Skin epidermis (tissue), 12 donors: ENCODE measurements around the gene PIGR.

Source experiments
- H3K27ac ChIP-seq, 21 experiments: fragments of 200-600 bp; sonication (generic) in 11 of 21; one replicate each; pipeline ENCODE4 v1.5.0; 2020; ENCODE audit warnings: mild to moderate bottlenecking in 3 of 21, inconsistent platforms in 2 of 21, moderate library complexity in 2 of 21
- H3K4me3 ChIP-seq, 7 experiments: fragments of 200-600 bp; sonication (generic) in 2 of 7; one replicate each; pipeline ENCODE4 v1.5.0; 2020; ENCODE audit warnings: inconsistent platforms in 2 of 7, mild to moderate bottlenecking in 2 of 7, moderate library complexity in 1 of 7

The PIGR gene

DNA sequence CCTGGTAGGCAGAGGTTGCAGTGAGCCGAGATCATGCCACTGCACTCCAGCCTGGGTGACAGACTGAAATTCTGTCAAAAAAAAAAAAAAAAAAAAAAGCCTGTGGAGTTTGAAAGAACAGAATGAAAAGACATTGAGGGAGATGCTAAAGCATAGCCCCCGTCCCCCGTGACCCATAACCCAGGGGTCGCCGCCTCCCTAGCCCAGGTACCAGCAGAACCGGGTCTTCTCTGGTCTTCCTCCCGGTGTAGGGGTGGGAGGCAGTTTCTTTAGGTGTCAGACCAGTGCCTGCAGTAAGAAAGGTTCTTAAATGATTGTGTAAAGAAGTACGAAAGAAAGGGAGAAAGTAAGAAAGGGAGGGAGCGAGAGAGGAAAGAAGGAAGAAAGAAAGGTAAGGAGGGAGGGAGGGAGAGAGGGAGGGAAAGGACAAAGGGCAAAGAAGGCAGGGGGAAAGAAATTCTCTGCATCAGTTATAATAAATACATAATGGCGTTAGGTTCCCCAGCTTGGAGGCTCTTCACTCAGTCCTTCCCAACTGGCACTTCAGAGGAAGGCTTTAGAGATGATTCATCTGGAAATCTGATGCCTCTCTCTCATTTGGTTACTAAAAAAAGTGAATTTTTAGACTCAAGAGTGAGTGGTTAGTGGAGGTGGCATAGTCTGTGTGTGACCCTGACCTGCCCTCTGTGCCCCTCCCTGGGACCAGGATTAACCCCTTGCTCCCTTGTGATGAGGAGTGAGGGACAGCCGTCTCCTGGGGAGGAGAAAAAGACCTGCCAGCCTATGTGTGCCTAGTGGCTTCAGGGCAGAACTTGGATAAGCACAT is 48.0 kb downstream of the PIGR start:
- H3K4me3 ChIP-seq: no peak overlapping the region
- H3K27ac ChIP-seq: peak overlapping the region in 7 of 21 experiments; percentile 3 to 76 (median 16)

GRCh38 chr1:206897175-206897574 is 49.1 kb downstream of the PIGR start, which contains the start of gene IL24:
IL24 (plus strand) TSS chr1:206897443; CDS start chr1:206897833, 390 bp downstream.
- peak within 1 kb of the TSS in 17 of 21 experiments; percentile 2 to 76 (median 51) for H3K27ac ChIP-seq
- no peak within 1 kb of the TSS for H3K4me3 ChIP-seq

GRCh38 chr1:206896261-206896660 is 50.0 kb downstream of the PIGR start:
- no peak overlapping the region for H3K4me3 ChIP-seq
- H3K27ac ChIP-seq: peak overlapping the region in 18 of 21 experiments; percentile 2 to 76 (median 50)

DNA sequence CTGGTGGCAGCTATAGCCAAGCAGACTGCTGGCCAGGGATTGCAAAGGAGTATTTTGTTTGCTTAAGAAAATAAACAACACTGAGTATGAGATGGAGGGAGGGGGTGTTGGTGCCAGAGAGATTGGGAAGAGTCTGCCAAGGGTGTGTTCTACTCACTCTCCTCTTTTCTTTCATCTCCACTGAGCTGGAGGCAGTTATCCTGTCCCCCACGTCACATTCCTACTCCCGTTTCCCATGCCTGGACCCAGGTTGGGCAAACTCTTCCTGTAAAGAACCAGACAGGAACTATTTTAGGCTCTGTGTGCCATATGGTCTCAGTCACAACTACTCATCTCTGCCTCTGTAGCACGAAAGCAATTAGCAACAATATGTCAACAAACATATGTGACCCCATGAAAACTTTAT is 50.4 kb downstream of the PIGR start:
- H3K27ac ChIP-seq: peak overlapping the region in 18 of 21 experiments; percentile 7 to 76 (median 50)

DNA sequence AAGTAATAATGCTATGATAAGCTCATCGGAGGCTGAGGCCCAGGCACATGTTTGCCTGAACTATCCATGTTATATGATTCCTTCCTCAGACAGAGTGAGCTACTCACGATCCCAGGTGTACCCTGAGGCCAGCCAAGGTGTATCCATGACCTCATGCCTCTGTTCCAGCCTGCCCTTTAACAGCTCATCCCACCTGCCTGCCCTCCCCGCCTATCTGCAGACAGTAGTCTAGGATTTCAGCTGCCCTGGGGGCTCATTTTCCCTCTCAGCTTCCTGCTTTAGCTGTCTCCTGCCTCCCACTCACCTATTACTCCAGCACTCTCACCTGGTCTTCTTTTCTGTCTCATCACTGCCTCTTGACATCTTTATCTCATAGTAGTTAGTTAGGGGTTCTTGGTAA is 50.9 kb downstream of the PIGR start:
- H3K27ac ChIP-seq: peak overlapping the region in 17 of 21 experiments; percentile 8 to 76 (median 51)
- H3K4me3 ChIP-seq: no peak overlapping the region

More for the DNA sequence above, 50.4 kb downstream of the PIGR start:
- H3K4me3 ChIP-seq: no peak overlapping the region

DNA sequence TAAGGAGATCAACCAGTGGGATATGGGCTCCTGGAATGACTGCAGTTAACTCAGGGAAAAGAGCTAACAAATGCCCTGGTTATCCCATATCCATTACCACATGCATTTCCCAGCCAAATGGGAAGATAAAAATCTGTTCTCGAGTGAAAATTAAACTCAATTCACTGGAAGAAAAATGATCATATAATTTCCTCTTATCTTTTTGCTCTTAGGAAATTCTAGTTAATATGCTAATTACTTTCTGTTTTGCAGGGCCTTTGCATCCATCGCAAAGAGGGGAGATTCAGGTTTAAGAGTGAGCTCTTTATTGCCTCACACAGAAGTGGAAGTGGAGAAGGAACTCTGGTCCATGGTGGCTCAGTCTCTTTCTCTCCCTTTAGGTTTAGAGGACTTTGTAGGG is 52.9 kb downstream of the PIGR start:
- Histone ChIP-seq H3K4me3 (no peak overlapping the region), H3K27ac (no peak overlapping the region)

- Histone ChIP-seq H3K27ac (peak overlapping the region in 1 of 21 experiments; percentile 23), H3K4me3 (no peak overlapping the region)
Observed at GRCh38 chr1:206892351-206892984, 53.8 kb downstream of the PIGR start.

GRCh38 chr1:206891412-206891811 is 54.9 kb downstream of the PIGR start:
- H3K4me3 ChIP-seq: no peak overlapping the region
- H3K27ac ChIP-seq: peak overlapping the region in 3 of 21 experiments; percentile 9 to 58 (median 23)

GRCh38 chr1:206890125-206891060 is 55.9 kb downstream of the PIGR start:
- Histone ChIP-seq H3K27ac (peak overlapping the region in 6 of 21 experiments; percentile 0 to 66 (median 59)), H3K4me3 (no peak overlapping the region)

DNA sequence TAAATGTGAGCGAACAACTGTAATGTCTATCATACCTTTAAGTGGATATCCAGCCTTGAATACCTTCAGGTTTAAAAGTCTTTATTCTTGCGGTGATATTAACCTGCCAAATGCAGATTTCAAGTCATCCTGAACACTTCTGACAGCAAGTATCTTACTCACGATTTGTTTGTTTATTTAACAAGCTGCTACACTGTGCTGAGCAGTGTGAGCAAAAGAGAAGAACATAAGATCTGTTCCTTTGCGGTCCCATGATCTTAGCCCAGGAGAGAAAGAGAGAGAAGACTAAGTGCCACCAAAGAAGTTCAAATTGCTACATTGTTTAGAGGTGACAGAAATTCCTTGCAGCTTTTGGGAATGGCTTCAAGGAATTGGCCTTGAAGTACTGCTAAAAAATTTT is 58.6 kb downstream of the PIGR start:
- Histone ChIP-seq H3K4me3 (no peak overlapping the region), H3K27ac (no peak overlapping the region)

GRCh38 chr1:206886831-206887230 is 59.4 kb downstream of the PIGR start:
- Histone ChIP-seq H3K4me3 (no peak overlapping the region), H3K27ac (no peak overlapping the region)

GRCh38 chr1:206885341-206886060 is 60.8 kb downstream of the PIGR start:
- H3K27ac ChIP-seq: peak overlapping the region in 4 of 21 experiments; percentile 8 to 59 (median 22)
- no peak overlapping the region for H3K4me3 ChIP-seq

DNA sequence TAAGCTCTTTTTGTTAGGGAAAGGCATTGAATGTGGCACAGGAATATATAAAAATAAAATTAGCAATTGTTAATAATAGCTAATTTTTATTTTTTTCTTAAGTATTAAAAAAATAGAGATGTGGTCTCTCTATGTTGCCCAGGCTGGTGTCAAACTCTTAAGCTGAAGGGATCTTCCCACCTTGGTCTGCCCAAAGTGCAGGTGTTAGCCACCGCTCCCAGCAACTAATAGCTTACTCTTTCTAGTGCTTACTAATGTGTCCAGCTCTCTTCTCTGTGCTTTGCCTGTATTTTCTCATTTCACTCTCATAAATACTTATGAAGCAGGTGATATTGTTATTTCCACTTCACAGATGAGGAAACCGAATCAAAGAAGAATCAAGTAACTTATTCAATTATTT is 62.4 kb downstream of the PIGR start:
- Histone ChIP-seq H3K27ac (no peak overlapping the region), H3K4me3 (no peak overlapping the region)

DNA sequence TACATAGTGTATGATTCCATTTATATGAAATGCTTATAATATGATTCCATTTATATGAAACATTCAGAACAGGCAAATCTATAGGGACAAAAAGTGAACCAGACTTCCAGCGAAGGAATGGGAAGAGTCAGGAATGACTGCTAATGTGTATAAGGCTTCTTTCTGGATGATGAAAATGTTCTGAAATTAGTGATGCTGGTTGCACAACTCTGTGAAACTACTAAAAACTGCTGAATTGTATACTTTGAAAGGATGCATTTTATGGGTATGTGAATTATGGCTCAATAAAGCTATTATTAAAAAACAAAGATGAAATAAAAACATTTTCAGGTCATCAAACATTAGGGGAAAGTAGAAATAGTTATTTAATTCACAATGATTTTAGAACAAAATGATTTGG is 63.1 kb downstream of the PIGR start:
- Histone ChIP-seq H3K4me3 (no peak overlapping the region), H3K27ac (no peak overlapping the region)

GRCh38 chr1:206882555-206882954 is 63.7 kb downstream of the PIGR start:
- Histone ChIP-seq H3K27ac (no peak overlapping the region), H3K4me3 (no peak overlapping the region)

GRCh38 chr1:206880314-206880713 is 66.0 kb downstream of the PIGR start:
- Histone ChIP-seq H3K4me3 (no peak overlapping the region), H3K27ac (no peak overlapping the region)
